GM12864 (cell line): ENCODE measurements around the gene ARHGAP6.

ENCODE experiments used
- DNase-seq: peaks from one replicate; pipeline ENCODE4 v3.0.0-alpha.2; 2011; ENCODE audit warnings: low read depth
- H3K4me3 ChIP-seq: 2 replicates; pipeline ENCODE4 v1.5.1; 2011; ENCODE audit warnings: mild to moderate bottlenecking, low read depth, low read length, control low read depth
- CTCF ChIP-seq: IDR thresholded peaks from 2 replicates; pipeline ENCODE4 v1.5.1; 2011; ENCODE audit warnings: low read depth, mild to moderate bottlenecking, moderate library complexity, low read length, control low read depth, inconsistent platforms; ENCODE audit errors: missing control alignments

The ARHGAP6 gene

GRCh38 chrX:11376163-11376562 lies 289.6 kb downstream of the ARHGAP6 start:
- TF ChIP-seq CTCF: no peak
- no peak for DNase-seq
- H3K4me3 ChIP-seq: no peak overlapping the region

GRCh38 chrX:11375614-11376119 lies 290.1 kb downstream of the ARHGAP6 start:
- no peak overlapping the region for H3K4me3 ChIP-seq
- no peak for DNase-seq
- no peak for TF ChIP-seq CTCF

- no peak for DNase-seq
- no peak for TF ChIP-seq CTCF
- H3K4me3 ChIP-seq: no peak overlapping the region
Measured at GRCh38 chrX:11374570-11374969, 291.1 kb downstream of the ARHGAP6 start.

- H3K4me3 ChIP-seq: no peak overlapping the region
- no peak for DNase-seq
- TF ChIP-seq CTCF: no peak
Measured at GRCh38 chrX:11371106-11371505, 294.6 kb downstream of the ARHGAP6 start.

GRCh38 chrX:11367609-11368430 lies 297.9 kb downstream of the ARHGAP6 start:
- DNase-seq: no peak
- H3K4me3 ChIP-seq: no peak overlapping the region
- no peak for TF ChIP-seq CTCF

GRCh38 chrX:11366998-11367595 lies 298.6 kb downstream of the ARHGAP6 start:
- no peak for DNase-seq
- no peak for TF ChIP-seq CTCF
- H3K4me3 ChIP-seq: no peak overlapping the region

GRCh38 chrX:11365426-11365825 lies 300.3 kb downstream of the ARHGAP6 start:
- TF ChIP-seq CTCF: no peak
- H3K4me3 ChIP-seq: no peak overlapping the region
- DNase-seq: no peak
